HepG2 (cell line): ENCODE data around the gene RBM41. TPM values are rescaled to one million over a fixed set of nuclear protein-coding genes. Genes with fewer than 3 reads are reported as not detected.

ENCODE experiments used
- AKNA ChIP-seq: sonication (generic); formaldehyde crosslinking; IDR thresholded peaks from 2 replicates; pipeline ENCODE4 v1.4.0; 2020; ENCODE audit warnings: missing genetic modification reagents, borderline replicate concordance
- CREB1 ChIP-seq, 2 experiments: fragments of 450-650 bp in 1 of 2; IDR thresholded peaks; 2 replicates each; pipeline ENCODE4 v1.6.1; 2016 to 2017; ENCODE audit warnings: control low read depth in 1 of 2, mild to moderate bottlenecking in 1 of 2, missing compliant biosample characterization in 1 of 2, missing genetic modification characterization in 1 of 2
- FOXK1 ChIP-seq: sonication (generic); formaldehyde crosslinking; IDR thresholded peaks from 2 replicates; pipeline ENCODE4 v1.4.0; 2020; ENCODE audit warnings: low read depth, missing genetic modification reagents, borderline replicate concordance
- GABPA ChIP-seq, 2 experiments: IDR thresholded peaks; 2 replicates each; pipeline ENCODE4 v1.6.1; 2011 to 2016; ENCODE audit warnings: low read depth in 2 of 2, low read length in 1 of 2, missing biosample characterization in 1 of 2, missing genetic modification characterization in 1 of 2
- MBD4 ChIP-seq: IDR thresholded peaks from 2 replicates; pipeline ENCODE4 v1.6.1; 2012; ENCODE audit warnings: low read length, inconsistent platforms, borderline replicate concordance
- POLR2A ChIP-seq, 2 experiments: IDR thresholded peaks; 2 replicates each; pipeline ENCODE4 v1.6.1; 2011; ENCODE audit warnings: low read depth in 2 of 2, low read length in 2 of 2, mild to moderate bottlenecking in 1 of 2, moderate library complexity in 1 of 2; ENCODE audit not compliant: insufficient read depth in 1 of 2
- RFX1 ChIP-seq: fragments of 450-650 bp; IDR thresholded peaks from 2 replicates; pipeline ENCODE4 v1.6.1; 2017
- SAP130 ChIP-seq: IDR thresholded peaks from 2 replicates; pipeline ENCODE4 v1.6.1; 2016; ENCODE audit warnings: low read depth
- SKI ChIP-seq: fragments of 450-650 bp; IDR thresholded peaks from one replicate; pipeline ENCODE4 v1.6.1; 2018; ENCODE audit warnings: mild to moderate bottlenecking; ENCODE audit not compliant: partially characterized antibody
- THAP11 ChIP-seq: IDR thresholded peaks from 2 replicates; pipeline ENCODE4 v1.6.1; 2016; ENCODE audit warnings: missing biosample characterization, missing genetic modification reagents
- TRAFD1 ChIP-seq: sonication (generic); formaldehyde crosslinking; IDR thresholded peaks from 2 replicates; pipeline ENCODE4 v1.5.1; 2020; ENCODE audit warnings: missing genetic modification reagents, mild to moderate bottlenecking, borderline replicate concordance
- YEATS2 ChIP-seq: sonication (generic); formaldehyde crosslinking; IDR thresholded peaks from 2 replicates; pipeline ENCODE4 v1.4.0; 2020; ENCODE audit warnings: missing genetic modification reagents, borderline replicate concordance
- YEATS4 ChIP-seq: sonication (generic); formaldehyde crosslinking; IDR thresholded peaks from 2 replicates; pipeline ENCODE4 v1.4.0; 2020; ENCODE audit warnings: missing genetic modification reagents, borderline replicate concordance
- ZFY ChIP-seq: sonication (generic); formaldehyde crosslinking; IDR thresholded peaks from 2 replicates; pipeline ENCODE4 v1.4.0; 2020; ENCODE audit warnings: missing genetic modification reagents
- ZGPAT ChIP-seq: IDR thresholded peaks from 2 replicates; pipeline ENCODE4 v1.6.1; 2016; ENCODE audit warnings: mild to moderate bottlenecking
- ZNF143 ChIP-seq: sonication (generic); formaldehyde crosslinking; IDR thresholded peaks from 2 replicates; pipeline ENCODE4 v1.4.0; 2020; ENCODE audit warnings: missing genetic modification reagents
- ZNF546 ChIP-seq: sonication (generic); formaldehyde crosslinking; conservative IDR thresholded peaks from 2 replicates; pipeline ENCODE4 v1.8.1; 2023; ENCODE audit warnings: mild to moderate bottlenecking, missing genetic modification reagents
- ZNF550 ChIP-seq: sonication (generic); formaldehyde crosslinking; IDR thresholded peaks from 2 replicates; pipeline ENCODE4 v1.4.0; 2020; ENCODE audit warnings: mild to moderate bottlenecking, missing genetic modification reagents, borderline replicate concordance
- ZNF781 ChIP-seq: sonication (generic); formaldehyde crosslinking; IDR thresholded peaks from 2 replicates; pipeline ENCODE4 v1.5.1; 2020; ENCODE audit warnings: borderline replicate concordance, mild to moderate bottlenecking, missing genetic modification reagents; ENCODE audit errors: not compliant biosample characterization
- ZNF878 ChIP-seq: sonication (generic); formaldehyde crosslinking; IDR thresholded peaks from 2 replicates; pipeline ENCODE4 v1.8.1; 2023; ENCODE audit warnings: mild to moderate bottlenecking, missing genetic modification reagents, moderate library complexity
- polyA plus RNA-seq, 8 experiments: library from polyadenylated mRNA; depleted of rRNA in 3 of 8; stranded (reverse) in 7 of 8; unstranded in 1 of 8; fragments of >200 nt; fragmentation: Illumina TruSeq in 4 of 8; extraction: Trizol in 4 of 8; gene quantifications; 2 replicates each; pipeline versions ENCODE4 v1.2.1 to v1.2.3, GENCODE V29; 2011 to 2016; ENCODE audit warnings: low read depth in 4 of 8, missing spikeins in 1 of 8, mixed read lengths in 1 of 8; ENCODE audit not compliant: insufficient read depth in 1 of 8
- total RNA-seq, 5 experiments: library from RNA; depleted of rRNA; stranded (reverse); fragments of >200 nt; fragmentation: Illumina TruSeq; extraction: Trizol; gene quantifications; 2 replicates each; pipeline ENCODE4 v1.2.3, GENCODE V29; 2016; ENCODE audit warnings: low read depth in 1 of 5

The RBM41 gene
- total and polyA plus RNA-seq, 2 of the 13 experiments (the other 11 are each of a cell fraction or from before 2014, with no cell fraction given), result 6.5 to 15.4 TPM

GRCh38 chrX:107118322-107119147 is at the start of gene RBM41 (continued):
- TF ChIP-seq AKNA (CRISPR knock-in tag) (no peak), ZGPAT (CRISPR knock-in tag) (peak; percentile 32; the same call in 1 of the 2 replicates), TRAFD1 (CRISPR knock-in tag) (no peak), POLR2A (IDR thresholded peaks at IDR 0.05; ENCODE audit: insufficient read depth in 1 of 2, low read depth in 2 of 2, low read length in 2 of 2) (peak in 1 of 2 experiments; percentile 60; a peak in 2 of 4 replicates), ZNF546 (CRISPR knock-in tag) (no peak), THAP11 (CRISPR knock-in tag) (peak; percentile 98), MBD4 (no peak), ZNF781 (CRISPR knock-in tag) (no peak), ZNF550 (CRISPR knock-in tag) (no peak), YEATS2 (CRISPR knock-in tag) (peak; percentile 48; the same call in 1 of the 2 replicates), GABPA (IDR thresholded peaks at IDR 0.05; ENCODE audit: low read depth, low read length) (no peak), GABPA (CRISPR knock-in tag; IDR thresholded peaks at IDR 0.05; ENCODE audit: low read depth) (peak; percentile 63; the same call in 1 of the 2 replicates), ZNF878 (CRISPR knock-in tag) (no peak), YEATS4 (CRISPR knock-in tag) (no peak; the same call in 1 of the 2 replicates), ZNF143 (peak; percentile 93), RFX1 (no peak), CREB1 (IDR thresholded peaks at IDR 0.05) (no peak), CREB1 (CRISPR knock-in tag; IDR thresholded peaks at IDR 0.05) (peak; percentile 73), SAP130 (CRISPR knock-in tag) (peak; percentile 47), FOXK1 (peak; percentile 77; the same call in 1 of the 2 replicates), SKI (no peak), ZFY (peak; percentile 97)
